GM18499 (cell line): ENCODE data around the gene KIAA0319L.
"Not testable (repeated sequence)": the region's sequence is repeated elsewhere in the genome, so short reads cannot be mapped to it uniquely, and the experiment has no call there.

Source experiments
- ATAC-seq: cut with Tn5 transposase; IDR thresholded peaks from one replicate; pipeline ENCODE4 v1.9.1; 2021; ENCODE audit warnings: moderate number of reproducible peaks; ENCODE audit not compliant: insufficient read depth, unreplicated experiment

KIAA0319L gene

DNA sequence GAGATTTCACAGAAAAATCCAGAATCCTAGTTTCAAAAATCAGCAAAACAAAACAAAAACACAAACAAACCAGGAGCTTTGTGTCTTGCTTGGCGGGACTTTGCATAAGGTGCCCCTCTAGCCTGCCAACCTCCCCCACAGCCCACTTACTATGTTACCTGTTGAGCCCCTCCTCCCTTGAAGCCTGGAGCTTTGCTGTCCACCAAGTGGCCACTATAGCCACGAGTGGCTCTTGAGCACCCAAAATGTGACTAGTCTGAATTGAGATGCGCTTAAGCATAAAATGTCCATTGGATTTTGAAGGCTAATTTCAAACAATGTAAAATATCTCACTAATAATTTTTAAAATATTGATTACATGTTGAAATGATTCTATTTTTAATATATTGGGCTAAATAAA, 28.1 kb upstream of the KIAA0319L start:
- ATAC-seq = no peak

DNA sequence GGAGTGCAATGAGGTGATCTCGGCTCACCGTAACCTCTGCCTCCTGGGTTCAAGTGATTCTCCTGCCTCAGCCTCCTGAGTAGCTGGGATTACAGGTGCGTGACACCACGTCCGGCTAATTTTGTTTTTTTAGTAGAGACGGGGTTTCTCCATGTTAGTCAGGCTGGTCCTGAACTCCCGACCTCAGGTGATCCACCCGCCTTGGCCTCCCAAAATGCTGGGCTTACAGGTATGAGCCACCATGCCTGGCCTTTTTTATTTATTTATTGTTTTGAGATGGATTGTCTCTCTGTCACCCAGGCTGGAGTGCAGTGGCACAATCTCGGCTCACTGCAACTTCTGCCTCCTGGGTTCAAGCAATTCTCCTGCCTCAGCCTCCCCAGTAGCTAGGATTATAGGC, 24.4 kb upstream of the KIAA0319L start:
- ATAC-seq = not testable (repeated sequence)

DNA sequence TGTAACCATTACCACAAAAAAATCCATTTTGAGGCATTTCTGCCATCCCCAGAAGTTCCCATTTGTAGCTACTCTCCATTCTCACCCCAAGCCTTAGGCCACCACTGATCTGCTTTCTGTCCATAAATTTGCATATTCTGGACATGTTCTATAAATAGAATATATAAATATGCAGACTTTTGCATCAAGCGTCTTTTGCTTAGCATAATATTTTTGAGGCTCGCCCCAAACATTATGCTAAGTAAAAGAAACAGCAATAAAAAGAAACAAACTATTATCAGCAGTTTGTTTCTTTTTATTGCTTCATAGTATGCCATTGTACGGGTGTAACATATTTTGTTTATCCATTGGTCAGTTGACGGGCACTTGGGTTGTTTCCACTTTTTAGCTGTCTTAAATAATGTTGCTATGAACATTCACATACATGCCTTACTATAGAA, 23.8 kb upstream of the KIAA0319L start:
- ATAC-seq = no peak

DNA sequence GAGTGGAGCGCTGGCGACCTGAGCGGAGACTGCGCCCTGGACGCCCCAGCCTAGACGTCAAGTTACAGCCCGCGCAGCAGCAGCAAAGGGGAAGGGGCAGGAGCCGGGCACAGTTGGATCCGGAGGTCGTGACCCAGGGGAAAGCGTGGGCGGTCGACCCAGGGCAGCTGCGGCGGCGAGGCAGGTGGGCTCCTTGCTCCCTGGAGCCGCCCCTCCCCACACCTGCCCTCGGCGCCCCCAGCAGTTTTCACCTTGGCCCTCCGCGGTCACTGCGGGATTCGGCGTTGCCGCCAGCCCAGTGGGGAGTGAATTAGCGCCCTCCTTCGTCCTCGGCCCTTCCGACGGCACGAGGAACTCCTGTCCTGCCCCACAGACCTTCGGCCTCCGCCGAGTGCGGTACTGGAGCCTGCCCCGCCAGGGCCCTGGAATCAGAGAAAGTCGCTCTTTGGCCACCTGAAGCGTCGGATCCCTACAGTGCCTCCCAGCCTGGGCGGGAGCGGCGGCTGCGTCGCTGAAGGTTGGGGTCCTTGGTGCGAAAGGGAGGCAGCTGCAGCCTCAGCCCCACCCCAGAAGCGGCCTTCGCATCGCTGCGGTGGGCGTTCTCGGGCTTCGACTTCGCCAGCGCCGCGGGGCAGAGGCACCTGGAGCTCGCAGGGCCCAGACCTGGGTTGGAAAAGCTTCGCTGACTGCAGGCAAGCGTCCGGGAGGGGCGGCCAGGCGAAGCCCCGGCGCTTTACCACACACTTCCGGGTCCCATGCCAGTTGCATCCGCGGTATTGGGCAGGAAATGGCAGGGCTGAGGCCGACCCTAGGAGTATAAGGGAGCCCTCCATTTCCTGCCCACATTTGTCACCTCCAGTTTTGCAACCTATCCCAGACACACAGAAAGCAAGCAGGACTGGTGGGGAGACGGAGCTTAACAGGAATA, 20.1 kb upstream of the KIAA0319L start:
- ATAC-seq = no peak

DNA sequence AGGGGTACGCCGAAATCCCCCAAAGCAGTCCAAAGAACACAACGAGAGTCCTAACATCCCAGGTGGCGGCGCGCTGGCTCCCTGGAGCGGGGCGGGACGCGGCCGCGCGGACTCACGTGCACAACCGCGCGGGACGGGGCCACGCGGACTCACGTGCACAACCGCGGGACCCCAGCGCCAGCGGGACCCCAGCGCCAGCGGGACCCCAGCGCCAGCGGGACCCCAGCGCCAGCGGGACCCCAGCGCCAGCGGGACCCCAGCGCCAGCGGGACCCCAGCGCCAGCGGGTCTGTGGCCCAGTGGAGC, 19.5 kb upstream of the KIAA0319L start:
- not testable (repeated sequence) for ATAC-seq

DNA sequence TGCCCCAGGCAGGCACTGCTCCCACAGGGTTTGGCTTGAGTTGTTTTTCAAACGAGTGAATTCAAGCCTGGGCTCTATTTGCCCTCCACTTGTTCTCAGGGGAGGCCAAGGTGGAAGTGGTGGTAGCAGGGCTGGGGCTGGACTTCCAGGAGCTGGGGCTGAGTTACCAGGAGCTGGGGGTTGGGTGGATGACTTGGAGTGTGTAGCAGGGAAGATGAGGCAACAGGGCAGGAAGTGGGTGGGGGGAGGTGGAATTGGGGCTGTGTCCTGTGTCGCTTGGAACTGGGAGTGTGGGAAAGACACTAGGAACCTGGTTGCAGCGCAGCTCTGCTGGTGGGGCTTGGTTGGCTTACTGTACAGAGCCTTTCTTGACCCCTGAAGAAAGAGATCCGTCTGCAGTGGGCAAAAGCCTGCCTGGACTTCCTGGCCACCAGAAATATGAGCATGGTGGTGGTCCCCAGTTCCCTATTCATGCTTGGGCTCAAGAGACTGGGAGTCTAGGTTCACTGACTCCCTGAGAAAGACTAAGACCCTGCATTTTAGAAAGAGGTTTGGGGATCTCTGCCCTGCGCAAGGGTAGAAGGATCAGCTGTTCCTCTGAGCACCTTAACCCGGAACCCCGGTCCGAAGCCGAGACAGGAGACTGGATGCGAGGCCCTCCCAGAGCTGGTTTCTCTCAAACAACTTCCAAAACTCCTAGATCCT, 19.0 kb upstream of the KIAA0319L start:
- ATAC-seq = no peak

DNA sequence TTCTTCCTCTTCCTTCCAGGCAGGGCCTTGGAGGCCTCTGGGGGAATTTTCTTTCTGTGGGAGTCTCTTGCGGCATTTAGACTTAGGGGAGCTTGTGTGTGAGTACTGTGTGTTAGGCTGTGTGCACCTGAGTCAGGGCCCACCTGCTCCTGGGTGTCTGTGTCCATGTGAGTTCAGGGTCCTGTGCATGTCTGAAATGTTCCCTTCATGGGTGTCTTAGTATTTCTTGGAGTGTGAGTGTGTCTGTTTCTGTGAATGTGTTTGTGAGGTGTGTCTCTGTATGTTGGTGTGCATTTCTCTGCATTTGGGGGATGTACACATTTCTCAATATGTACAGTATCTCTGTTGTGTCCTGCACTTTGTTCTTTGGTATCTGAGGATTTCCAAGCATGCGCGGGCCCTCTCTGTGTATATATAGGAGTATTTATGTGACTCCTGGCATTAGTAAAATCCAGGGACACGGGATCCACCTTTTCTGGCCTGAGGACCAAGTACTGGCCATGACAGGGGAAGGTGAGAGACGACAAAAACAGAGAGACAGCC, 18.3 kb upstream of the KIAA0319L start:
- ATAC-seq = no peak

DNA sequence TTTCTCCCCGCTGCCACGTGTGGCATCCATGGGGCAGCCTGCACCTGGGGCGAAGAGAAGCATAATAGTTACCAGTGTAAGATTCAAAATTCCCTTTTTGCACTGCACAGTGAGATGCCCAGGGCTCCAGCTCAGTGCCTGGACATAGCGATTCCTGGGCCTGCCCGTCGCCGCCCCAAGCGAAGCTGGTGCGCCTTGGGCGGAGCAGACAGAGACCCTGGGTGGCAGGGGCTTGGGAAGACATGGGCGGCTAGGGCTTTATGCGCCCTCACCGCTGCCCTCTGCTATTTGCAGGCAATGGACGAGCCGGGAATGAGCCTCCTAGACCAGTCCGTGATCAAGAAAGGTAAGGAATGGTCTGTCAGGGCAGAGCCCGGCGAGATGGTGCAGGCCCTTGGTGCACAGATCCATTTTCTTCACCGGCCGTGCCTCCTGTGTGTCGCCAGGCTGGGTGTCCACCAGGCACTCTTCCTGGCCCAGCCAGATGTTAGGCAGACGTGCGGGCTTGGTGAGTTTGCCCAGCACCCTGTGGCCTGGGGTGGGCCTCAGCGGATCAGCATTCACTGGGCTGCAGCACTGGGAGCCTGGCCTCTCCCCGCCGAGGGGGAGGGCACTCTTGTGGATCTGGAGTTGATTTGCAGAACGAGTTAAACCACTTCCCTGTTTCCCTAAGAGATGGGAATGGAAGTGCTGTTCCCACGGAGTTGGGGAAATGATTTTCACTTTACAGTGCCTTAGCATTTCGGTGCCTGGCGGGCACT, 17.6 kb upstream of the KIAA0319L start:
- no peak for ATAC-seq

DNA sequence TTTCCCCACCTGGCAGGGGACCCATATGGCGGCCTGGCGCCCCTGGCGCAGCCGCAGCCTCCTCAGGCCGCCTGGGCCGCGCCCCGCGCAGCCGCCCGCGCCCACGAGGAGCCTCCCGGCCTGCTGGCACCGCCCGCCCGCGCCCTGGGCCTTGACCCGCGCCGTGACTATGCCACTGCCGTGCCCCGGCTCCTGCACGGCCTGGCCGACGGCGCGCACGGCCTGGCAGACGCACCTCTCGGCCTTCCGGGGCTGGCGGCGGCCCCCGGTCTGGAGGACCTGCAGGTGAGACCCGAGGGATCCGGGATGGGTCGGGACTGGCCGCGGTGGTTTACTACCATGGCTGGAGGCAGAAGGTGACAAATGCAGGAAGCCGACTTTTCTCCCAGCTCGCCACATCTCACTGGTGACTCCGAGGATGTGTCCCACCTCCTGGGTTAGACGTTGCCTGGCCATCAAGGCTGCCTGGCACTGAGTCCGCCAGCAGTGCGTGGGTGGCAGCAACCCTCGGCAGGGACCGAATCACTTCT, 17.0 kb upstream of the KIAA0319L start:
- ATAC-seq = no peak

DNA sequence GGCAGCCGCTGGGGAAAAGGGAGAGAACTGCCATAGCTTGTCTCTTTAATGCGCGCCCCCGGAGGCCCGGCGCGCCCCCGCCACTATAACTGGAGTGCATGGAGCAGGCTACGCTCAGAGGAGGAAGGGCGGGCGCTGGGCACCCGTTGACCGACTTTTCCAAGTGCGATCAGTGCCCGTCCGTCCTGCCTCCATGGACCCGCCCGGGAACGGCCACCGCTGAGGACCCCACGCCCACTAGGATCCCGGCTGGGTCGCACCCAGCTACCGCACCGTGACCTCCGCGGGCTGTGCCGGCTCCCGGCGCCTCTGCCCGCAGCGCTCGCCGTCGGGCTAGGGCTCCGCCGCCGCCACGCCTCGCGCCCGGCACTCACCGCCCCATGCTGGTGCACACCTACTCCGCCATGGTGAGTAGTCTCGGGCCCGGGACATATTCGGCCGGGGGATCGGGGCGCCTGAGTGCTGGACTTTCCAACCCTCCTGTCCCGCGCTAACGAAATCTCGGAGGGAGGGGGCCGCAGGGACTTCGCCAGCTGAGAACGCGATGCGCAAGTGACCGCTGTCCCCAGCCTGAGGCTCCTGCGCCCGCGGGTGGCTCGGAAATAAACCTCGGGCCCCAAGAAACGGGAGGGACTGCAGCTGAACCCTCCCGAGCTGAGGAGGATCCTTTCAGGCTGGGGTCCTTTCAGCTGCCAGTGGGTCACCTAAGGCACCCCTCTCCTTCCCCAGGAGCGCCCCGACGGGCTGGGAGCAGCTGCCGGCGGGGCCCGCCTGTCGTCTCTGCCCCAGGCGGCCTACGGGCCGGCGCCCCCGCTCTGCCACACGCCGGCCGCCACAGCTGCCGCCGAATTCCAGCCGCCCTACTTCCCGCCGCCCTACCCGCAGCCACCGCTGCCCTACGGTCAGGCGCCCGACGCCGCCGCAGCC, 16.3 kb upstream of the KIAA0319L start, which contains the start of gene TFAP2E:
Gene TFAP2E (plus strand): TSS at position 117 of the 927 bp plus-strand sequence. CDS start 264 bp downstream, at position 381.
- ATAC-seq = no peak

DNA sequence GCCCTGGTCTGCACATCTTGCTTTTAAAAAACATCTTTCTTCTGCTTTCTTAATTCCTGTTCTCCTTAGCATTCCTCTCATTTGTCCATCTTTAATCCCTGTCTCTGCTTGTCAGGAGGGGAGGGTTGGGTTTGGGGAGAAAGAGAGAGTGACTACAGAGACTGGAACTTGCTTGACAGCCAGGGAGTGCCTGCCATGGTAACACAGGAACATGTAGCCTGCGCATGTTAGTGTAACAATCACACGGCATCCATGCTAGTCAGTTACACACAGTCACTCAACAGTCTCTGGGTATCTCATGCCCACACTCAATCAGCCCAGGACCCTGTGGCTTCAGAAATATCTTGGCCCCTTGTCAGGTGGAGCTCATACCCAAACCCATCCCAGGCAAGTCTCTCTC, 15.1 kb upstream of the KIAA0319L start:
- ATAC-seq = no peak

DNA sequence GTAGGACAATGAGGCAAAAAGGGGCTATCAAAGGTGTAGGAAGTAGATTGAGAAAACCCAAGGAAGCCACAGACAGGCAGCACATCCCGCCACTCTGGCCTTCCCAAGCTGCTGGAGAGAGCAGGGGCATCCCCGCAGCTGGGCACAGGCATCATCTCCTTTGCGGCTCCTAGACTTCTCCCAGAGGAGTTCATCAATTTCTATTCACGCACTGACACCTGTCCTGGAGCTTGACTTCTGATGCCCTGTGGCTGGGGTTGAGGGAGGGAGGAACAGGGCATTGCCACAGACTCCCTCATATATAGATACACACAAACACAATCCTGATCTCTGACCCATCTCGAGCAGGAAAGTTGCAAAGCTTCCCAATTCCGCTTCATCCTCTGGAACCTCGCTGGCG, 14.1 kb upstream of the KIAA0319L start:
- no peak for ATAC-seq

DNA sequence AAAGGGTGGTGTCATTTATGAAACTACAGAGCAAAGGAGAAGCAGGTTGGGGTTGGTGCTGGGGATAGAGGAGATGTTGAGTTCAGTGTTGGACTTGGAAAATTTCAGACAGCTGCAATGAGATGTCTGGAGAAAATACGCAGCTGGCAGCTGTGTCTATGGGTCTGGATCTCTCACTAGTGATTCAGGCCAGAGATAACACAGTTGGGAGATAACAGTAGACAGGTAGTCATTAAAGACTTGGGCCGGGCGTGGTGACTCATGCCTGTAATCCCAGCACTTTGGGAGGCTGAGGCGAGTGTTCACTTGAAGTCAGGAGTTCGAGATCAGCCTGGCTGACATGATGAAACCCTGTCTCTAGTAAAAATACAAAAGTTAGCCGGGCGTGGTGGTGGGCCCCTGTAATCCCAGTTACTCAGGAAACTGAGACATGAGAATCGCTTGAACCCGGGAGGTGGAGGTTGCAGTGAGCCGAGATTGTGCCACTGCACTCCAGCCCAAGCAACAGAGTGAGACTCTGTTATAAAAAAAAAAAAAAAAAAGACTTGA, 13.5 kb upstream of the KIAA0319L start:
- ATAC-seq = no peak

DNA sequence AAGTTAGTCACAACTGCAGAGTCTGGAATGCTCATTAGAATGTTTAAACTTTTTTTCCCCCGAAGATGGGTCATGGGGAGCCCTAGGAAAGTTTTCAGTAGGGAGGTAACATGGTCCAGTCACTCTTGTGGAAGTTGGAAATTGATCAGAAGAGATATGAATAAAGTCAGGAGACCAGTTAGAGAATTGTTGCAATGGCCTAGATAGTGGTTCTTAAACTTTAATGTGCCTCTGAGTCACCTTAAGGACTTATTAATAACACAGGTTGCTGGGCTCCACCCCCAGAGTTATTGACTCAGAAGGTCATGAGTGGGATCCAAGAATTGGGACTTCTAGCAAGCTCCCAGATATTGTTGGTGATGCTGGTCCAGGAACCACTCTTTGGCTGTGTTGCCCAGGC, 12.7 kb upstream of the KIAA0319L start:
- no peak for ATAC-seq

DNA sequence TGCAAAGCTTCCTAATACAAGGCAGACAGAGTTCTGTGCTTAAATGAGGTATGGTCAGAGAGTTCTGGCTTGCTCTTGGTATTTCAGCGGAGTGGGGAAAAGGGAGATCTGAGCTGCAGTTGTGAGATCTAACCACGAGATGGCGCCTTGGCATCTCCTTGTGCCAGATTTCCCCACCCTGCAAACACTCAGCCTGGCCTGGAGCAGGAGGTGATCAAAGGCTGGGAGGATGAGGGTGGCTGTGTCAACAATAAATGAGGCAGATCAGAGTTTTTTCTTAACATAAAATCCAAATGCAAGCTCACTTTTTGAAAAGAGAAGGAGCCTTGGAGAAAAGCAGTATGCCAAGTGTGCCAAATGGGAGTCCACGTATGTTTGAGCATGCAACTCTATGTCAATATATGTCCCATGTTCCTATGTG, 11.8 kb upstream of the KIAA0319L start:
- ATAC-seq = no peak

DNA sequence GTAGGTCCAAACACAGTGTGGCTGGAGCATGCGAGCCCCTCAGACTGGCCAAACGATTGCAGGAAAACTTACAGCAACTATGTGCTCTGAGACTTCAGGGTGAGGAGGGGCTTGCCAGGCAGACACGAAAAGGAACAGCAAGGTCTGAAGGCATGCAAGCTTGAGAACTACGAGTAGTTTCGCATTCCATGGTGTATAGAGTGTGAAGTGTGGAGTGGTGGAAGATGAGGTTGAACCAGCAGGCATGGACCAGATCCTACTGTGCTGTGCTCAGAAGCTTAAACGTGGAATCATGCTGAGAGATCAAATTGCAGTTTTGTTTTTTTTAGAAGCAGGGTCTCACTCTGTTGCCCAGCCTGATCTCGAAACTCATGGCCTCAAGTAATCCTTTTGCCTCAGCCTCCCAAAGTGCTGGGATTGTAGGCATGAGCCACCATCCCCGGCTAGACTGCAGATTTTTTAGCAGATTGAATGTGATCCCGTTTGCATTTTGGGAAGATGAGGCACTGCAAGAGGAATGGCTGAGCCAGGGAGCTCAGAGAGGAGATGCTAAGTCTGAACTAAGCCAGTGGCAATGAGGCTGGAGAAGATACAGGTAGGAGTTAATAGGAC, 10.8 kb upstream of the KIAA0319L start:
- ATAC-seq = no peak

DNA sequence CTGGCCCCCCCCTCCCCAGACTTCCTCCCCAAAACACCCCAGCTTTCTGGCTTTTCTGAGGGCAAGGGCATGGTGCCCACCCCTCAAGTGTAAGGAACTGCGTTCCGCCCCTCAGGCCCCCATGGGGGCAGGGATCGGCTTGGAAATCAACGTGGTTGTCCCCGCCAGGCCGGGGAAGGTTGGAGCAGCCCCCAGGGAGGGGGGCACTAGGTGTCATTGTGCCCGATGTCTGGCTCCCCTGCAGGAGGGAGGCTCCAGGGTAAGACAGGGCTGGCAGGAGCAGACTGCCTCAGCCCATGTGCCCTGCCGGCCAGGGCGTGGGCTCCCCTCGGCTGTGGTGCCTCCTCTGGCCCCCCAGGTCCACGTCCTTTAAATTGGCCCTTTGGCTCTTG, 8.5 kb upstream of the KIAA0319L start:
- ATAC-seq = no peak

DNA sequence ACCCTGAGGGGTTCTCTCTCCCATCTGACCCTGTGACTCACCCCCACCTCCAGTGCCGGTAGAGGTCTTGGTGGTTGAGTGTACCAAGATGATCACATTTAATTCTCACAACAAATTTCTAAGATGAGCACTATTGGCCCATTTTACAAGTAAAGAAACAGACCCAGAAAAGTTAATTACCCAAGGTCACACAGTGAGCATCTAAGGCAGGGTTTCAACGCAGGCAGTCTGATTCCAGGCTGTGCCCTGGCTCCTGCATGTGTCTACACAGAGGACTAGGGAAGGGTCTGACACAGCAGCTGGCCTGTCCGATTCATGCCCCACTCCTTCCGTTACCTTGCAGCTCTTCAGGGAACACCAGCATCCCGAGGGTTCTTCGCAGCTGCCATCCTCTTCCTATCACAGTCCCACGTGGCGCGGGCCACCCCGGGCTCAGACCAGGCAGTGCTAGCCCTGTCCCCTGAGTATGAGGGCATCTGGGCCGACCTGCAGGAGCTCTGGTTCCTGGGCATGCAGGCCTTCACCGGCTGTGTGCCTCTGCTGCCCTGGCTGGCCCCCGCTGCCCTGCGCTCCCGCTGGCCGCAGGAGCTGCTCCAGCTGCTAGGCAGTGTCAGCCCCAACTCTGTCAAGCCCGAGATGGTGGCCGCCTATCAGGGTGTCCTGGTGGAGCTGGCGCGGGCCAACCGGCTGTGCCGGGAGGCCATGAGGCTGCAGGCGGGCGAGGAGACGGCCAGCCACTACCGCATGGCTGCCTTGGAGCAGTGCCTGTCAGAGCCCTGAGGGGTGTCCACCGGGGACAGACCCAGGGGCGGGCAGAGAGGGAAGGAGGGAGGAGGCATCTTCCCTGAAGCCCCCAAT, 7.9 kb upstream of the KIAA0319L start:
- ATAC-seq = no peak
